ENCODE measurements around the gene RAD23A.

DNA sequence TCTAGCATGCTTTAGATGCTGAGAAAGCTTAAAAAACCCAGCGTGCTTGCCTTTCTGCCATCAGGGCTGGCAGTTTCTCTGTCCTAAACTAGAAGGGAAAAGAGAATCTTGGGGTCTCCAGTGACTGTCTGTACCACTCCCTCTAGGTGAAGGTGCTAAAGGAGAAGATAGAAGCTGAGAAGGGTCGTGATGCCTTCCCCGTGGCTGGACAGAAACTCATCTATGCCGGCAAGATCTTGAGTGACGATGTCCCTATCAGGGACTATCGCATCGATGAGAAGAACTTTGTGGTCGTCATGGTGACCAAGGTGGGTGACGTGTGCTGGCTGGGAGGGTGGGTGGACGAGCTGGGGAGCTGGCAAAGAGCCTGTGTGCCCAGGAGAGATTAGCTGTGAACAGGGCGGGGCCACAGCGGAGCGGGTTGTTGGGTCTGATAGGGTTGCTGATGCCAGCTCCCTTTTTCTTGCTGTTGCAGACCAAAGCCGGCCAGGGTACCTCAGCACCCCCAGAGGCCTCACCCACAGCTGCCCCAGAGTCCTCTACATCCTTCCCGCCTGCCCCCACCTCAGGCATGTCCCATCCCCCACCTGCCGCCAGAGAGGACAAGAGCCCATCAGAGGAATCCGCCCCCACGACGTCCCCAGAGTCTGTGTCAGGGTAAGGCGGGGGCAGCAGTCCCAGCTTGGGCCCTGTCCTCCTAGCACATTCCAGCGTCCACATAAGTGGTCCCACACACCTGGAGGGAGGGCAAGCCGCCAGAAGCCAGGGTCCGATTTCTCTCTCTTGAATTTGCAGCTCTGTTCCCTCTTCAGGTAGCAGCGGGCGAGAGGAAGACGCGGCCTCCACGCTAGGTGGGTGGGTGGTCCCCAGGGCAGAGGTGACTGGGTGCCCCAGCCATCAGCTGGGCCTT is 2.3 kb downstream of the RAD23A start:
- no peak for TF ChIP-seq CTCF (IDR thresholded peaks at IDR 0.05; ENCODE audit: extremely low read depth in 1 of 2, insufficient read depth in 1 of 2, low read depth in 1 of 2, low read length in 2 of 2)
- TF ChIP-seq, protein P1, sequence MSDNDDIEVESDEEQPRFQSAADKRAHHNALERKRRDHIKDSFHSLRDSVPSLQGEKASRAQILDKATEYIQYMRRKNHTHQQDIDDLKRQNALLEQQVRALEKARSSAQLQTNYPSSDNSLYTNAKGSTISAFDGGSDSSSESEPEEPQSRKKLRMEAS (IDR thresholded peaks at IDR 0.05; ENCODE audit: insufficient read depth, insufficient read length): no peak
